Kidney epithelial cell (primary cell): ENCODE measurements around the gene PLA2G1B. TPM values are rescaled to one million over a fixed set of nuclear protein-coding genes. Genes with fewer than 3 reads are reported as not detected.

Experiments used
- DNase-seq: peaks from one replicate; pipeline ENCODE4 v3.0.0-alpha.2; 2010; ENCODE audit warnings: low read depth
- H3K27me3 ChIP-seq: 2 replicates; pipeline ENCODE4 v1.6.0; 2011; ENCODE audit warnings: low read length; ENCODE audit not compliant: control insufficient read depth, insufficient read depth
- H3K36me3 ChIP-seq: 2 replicates; pipeline ENCODE4 v1.5.1; 2011; ENCODE audit warnings: low read length; ENCODE audit not compliant: control insufficient read depth, insufficient read depth
- H3K4me3 ChIP-seq: 2 replicates; pipeline ENCODE4 v1.5.1; 2011; ENCODE audit warnings: low read depth, mild to moderate bottlenecking, control low read depth, low read length
- total RNA-seq: library from RNA; depleted of rRNA; stranded (reverse); fragments of >200 nt; gene quantifications from 2 replicates; pipeline ENCODE4 v1.2.3, GENCODE V29; 2015
- TF ChIP-seq, protein P1 (sequence below): IDR thresholded peaks from 2 replicates; pipeline ENCODE4 v1.5.1; 2011; ENCODE audit warnings: mild to moderate bottlenecking, moderate library complexity, low read length, control low read depth, inconsistent platforms; ENCODE audit not compliant: insufficient read depth, poor library complexity, severe bottlenecking

PLA2G1B gene
- total RNA-seq, 1 donor from 2014 or later = not detected

DNA sequence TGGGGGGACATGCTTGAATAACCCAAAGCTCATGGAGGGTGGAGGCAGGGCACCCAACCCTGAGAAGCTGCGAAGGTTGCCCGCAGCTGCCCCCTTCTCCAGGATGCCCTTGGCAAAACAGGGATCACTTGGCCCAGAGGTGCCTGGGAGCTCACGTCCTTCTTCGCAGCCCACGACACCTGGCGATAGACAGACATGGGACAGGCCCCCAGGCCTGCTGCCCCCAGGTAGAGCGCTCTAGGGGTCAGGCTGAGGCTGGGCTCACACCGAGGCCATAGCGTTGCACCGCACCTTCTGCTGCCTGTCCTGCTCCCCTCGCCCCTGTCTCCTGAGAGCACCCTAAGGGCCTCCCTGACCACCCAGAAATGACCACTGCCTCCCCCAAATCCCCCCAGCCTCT is 20.2 kb upstream of the PLA2G1B start:
- DNase-seq = no peak
- Histone ChIP-seq H3K36me3 (no peaks in the 10 kb centered on the region), H3K27me3 (no peaks in the 10 kb centered on the region), H3K4me3 (no peak overlapping the region)
- TF ChIP-seq, protein P1, sequence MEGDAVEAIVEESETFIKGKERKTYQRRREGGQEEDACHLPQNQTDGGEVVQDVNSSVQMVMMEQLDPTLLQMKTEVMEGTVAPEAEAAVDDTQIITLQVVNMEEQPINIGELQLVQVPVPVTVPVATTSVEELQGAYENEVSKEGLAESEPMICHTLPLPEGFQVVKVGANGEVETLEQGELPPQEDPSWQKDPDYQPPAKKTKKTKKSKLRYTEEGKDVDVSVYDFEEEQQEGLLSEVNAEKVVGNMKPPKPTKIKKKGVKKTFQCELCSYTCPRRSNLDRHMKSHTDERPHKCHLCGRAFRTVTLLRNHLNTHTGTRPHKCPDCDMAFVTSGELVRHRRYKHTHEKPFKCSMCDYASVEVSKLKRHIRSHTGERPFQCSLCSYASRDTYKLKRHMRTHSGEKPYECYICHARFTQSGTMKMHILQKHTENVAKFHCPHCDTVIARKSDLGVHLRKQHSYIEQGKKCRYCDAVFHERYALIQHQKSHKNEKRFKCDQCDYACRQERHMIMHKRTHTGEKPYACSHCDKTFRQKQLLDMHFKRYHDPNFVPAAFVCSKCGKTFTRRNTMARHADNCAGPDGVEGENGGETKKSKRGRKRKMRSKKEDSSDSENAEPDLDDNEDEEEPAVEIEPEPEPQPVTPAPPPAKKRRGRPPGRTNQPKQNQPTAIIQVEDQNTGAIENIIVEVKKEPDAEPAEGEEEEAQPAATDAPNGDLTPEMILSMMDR = no peak

DNA sequence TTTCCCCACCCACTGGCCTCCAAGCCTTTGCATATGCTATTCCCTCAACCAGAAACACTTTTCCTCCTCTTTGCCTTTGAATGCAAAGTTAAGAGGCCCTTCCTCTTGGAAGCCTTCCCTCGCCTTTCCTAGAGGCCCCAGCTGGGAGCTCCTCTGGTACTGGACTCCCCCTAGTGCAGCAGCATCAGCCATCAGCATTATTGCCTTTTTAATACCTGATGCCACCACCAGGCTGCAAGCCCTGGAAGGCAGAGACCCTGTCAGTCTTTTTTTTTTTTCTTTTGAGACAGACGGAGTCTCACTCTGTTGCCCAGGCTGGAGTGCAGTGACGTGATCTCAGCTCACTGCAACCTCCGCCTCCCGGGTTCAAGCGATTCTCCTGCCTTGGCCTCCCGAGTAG is 19.1 kb upstream of the PLA2G1B start:
- H3K4me3 ChIP-seq = no peak overlapping the region
- TF ChIP-seq, protein P1 = peak; percentile 11
- H3K27me3 ChIP-seq = no peaks in the 10 kb centered on the region
- H3K36me3 ChIP-seq = no peaks in the 10 kb centered on the region
- DNase-seq = no peak

DNA sequence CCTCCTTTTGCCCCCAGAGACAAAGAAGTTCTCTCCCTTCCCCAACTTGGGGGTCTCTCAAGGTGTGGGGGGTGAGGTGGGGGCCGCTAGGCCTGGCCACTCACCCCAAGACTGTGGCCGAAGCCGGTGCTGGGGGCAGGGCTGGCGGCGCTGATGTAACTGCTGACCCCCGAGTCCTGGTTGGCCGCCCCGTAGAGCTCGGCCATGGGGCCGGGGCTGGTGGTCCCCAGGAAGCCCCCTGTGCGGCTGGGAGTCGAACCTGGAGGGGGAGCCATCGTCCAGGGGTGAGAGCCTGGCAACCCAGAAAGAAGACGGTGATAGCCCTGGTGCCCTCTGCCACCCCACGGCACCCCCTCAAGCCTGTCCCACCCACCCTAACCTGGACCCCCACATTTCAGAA is 18.5 kb upstream of the PLA2G1B start:
- TF ChIP-seq, protein P1 = no peak

GRCh38 chr12:120343692-120344091 is 16.1 kb upstream of the PLA2G1B start:
- no peaks in the 10 kb centered on the region for H3K27me3 ChIP-seq
- TF ChIP-seq, protein P1 = no peak
- no peaks in the 10 kb centered on the region for H3K36me3 ChIP-seq
- no peak overlapping the region for H3K4me3 ChIP-seq
- DNase-seq = no peak

More for the DNA sequence above, 18.5 kb upstream of the PLA2G1B start:
- DNase-seq = no peak
- H3K4me3 ChIP-seq = no peak overlapping the region
- H3K36me3 ChIP-seq = no peaks in the 10 kb centered on the region
- H3K27me3 ChIP-seq = no peaks in the 10 kb centered on the region

DNA sequence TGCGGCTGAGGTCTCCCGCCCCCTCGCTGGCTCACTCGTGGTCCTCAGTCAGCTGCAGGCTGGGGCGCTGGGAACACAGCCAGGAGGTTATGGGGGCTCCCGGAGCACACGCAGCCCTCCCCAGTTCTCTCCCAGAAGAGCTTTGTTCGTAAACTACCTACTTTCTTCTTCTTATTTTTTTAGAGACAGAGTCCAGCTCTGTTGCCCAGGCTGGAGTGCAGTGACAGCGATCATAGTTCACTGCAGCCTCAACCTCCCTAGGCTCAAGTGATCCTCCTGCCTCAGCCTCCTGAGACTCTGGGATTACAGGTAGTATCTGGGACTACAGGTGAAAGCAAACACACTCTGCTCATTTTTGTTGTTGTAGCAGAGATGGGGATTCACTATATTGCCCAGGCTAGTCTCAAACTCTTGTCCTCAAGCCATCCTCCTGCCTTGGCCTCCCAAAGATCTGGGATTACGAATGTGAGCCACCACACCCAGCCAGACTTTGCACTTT is 15.5 kb upstream of the PLA2G1B start:
- TF ChIP-seq, protein P1 = no peak
- Histone ChIP-seq H3K4me3 (no peak overlapping the region), H3K36me3 (no peaks in the 10 kb centered on the region), H3K27me3 (no peaks in the 10 kb centered on the region)
- no peak for DNase-seq
